Measurements from ENCODE around the gene EEIG1.

EEIG1 gene

DNA sequence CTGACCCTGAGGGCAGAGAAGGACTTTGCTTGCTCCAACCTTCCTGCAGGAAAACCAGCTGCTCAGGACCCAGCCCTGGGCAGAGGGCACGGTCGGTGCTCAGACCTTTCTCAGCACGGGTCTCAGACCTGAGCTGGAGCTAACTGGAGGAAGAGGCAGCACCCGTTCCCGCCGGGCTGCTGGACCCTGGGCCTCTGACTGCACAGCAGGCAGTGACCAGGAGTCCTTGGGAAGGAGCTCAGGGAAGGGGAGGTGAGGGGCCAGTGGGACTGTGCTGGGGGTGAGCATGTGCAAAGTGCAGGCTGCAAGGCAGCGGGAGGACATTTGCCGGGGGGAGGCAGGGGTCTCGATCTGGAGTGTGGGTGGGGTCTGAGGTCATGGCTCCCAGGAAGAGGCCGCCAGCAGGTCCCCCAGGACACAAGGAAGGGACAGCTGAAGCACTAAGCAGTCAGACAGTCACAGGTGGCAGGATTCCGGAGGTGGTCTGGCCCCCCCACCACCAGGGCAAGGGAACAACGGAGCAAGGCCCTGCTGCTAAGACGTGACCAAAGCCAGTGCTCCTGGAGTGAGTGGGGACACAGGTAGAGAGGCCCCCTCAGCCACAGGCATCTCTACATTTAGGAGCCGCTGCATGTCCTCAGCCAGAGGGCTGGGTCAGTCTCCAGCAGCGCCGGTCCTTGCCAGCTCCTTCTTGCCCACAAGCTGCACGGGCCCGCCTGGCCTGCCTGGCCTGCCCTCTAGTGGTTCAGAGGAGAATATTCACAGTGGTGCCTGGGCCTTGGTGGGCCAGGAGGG, 38.4 kb downstream of the EEIG1 start:
- Histone ChIP-seq H3K4me1 (ENCODE audit: low read length) (no peaks in the 10 kb centered on the region), H3K36me3 (replicated peaks; ENCODE audit: insufficient read depth, low read length) (no peaks in the 10 kb centered on the region), H3K9me2 (replicated peaks; ENCODE audit: insufficient read depth, low read length) (no peaks in the 10 kb centered on the region), H3K79me2 (ENCODE audit: low read length) (peaks cover 2% of the 10 kb centered on the region), H3K9me3 (replicated peaks; ENCODE audit: insufficient read depth, low read length) (no peaks in the 10 kb centered on the region), H3K4me2 (ENCODE audit: low read depth, low read length) (no peak overlapping the region), H3K27ac (ENCODE audit: low read length) (no peak overlapping the region), H3K9ac (ENCODE audit: low read length) (no peak overlapping the region), H4K20me1 (ENCODE audit: insufficient read depth, low read length) (no peaks in the 10 kb centered on the region), H3F3A (ENCODE audit: insufficient read depth, low read length) (no peaks in the 10 kb centered on the region), H3K27me3 (replicated peaks; ENCODE audit: insufficient read depth, low read length) (no peaks in the 10 kb centered on the region), H2AFZ (ENCODE audit: low read length) (no peak overlapping the region), H3K4me3 (ENCODE audit: low read length) (no peak overlapping the region)
- peak; percentile 53 for DNase-seq
- TF ChIP-seq EZH2 (optimal IDR thresholded peaks at IDR 0.05; ENCODE audit: low read depth, low read length) (no peak), CTCF (IDR thresholded peaks at IDR 0.05; ENCODE audit: low read length) (peak; percentile 90), EZH2phosphoT487 (IDR thresholded peaks at IDR 0.05; ENCODE audit: low read length) (no peak)

GRCh38 chr9:127941961-127942215, 38.9 kb downstream of the EEIG1 start:
- no peak for TF ChIP-seq CTCF (IDR thresholded peaks at IDR 0.05; ENCODE audit: low read length)
- no peak for TF ChIP-seq EZH2 (optimal IDR thresholded peaks at IDR 0.05; ENCODE audit: low read depth, low read length)
- TF ChIP-seq EZH2phosphoT487 (IDR thresholded peaks at IDR 0.05; ENCODE audit: low read length), result no peak
- Histone ChIP-seq H3K9ac (ENCODE audit: low read length) (no peak overlapping the region), H3K9me2 (replicated peaks; ENCODE audit: insufficient read depth, low read length) (no peaks in the 10 kb centered on the region), H3K4me3 (ENCODE audit: low read length) (no peak overlapping the region), H3F3A (ENCODE audit: insufficient read depth, low read length) (no peaks in the 10 kb centered on the region), H3K27ac (ENCODE audit: low read length) (no peak overlapping the region), H4K20me1 (ENCODE audit: insufficient read depth, low read length) (no peaks in the 10 kb centered on the region), H2AFZ (ENCODE audit: low read length) (no peak overlapping the region), H3K27me3 (replicated peaks; ENCODE audit: insufficient read depth, low read length) (no peaks in the 10 kb centered on the region), H3K36me3 (replicated peaks; ENCODE audit: insufficient read depth, low read length) (no peaks in the 10 kb centered on the region), H3K79me2 (ENCODE audit: low read length) (peaks cover 7% of the 10 kb centered on the region), H3K9me3 (replicated peaks; ENCODE audit: insufficient read depth, low read length) (no peaks in the 10 kb centered on the region), H3K4me1 (ENCODE audit: low read length) (no peaks in the 10 kb centered on the region), H3K4me2 (ENCODE audit: low read depth, low read length) (no peak overlapping the region)
- DNase-seq, result no peak

- H3K36me3 ChIP-seq (replicated peaks; ENCODE audit: insufficient read depth, low read length), result no peaks in the 10 kb centered on the region
- no peaks in the 10 kb centered on the region for H3F3A ChIP-seq (ENCODE audit: insufficient read depth, low read length)
- TF ChIP-seq CTCF (IDR thresholded peaks at IDR 0.05; ENCODE audit: low read length) (no peak), EZH2 (optimal IDR thresholded peaks at IDR 0.05; ENCODE audit: low read depth, low read length) (no peak), EZH2phosphoT487 (IDR thresholded peaks at IDR 0.05; ENCODE audit: low read length) (no peak)
- H3K27me3 ChIP-seq (replicated peaks; ENCODE audit: insufficient read depth, low read length), result no peaks in the 10 kb centered on the region
- DNase-seq, result no peak
- no peaks in the 10 kb centered on the region for H3K9me2 ChIP-seq (replicated peaks; ENCODE audit: insufficient read depth, low read length)
- H3K4me2 ChIP-seq (ENCODE audit: low read depth, low read length), result no peak overlapping the region
- H3K27ac ChIP-seq (ENCODE audit: low read length), result no peak overlapping the region
- no peaks in the 10 kb centered on the region for H3K9me3 ChIP-seq (replicated peaks; ENCODE audit: insufficient read depth, low read length)
- no peaks in the 10 kb centered on the region for H4K20me1 ChIP-seq (ENCODE audit: insufficient read depth, low read length)
- no peak overlapping the region for H2AFZ ChIP-seq (ENCODE audit: low read length)
- peaks cover 13% of the 10 kb centered on the region for H3K79me2 ChIP-seq (ENCODE audit: low read length)
- no peak overlapping the region for H3K4me3 ChIP-seq (ENCODE audit: low read length)
- peaks cover 5% of the 10 kb centered on the region for H3K4me1 ChIP-seq (ENCODE audit: low read length)
- no peak overlapping the region for H3K9ac ChIP-seq (ENCODE audit: low read length)
Measured at GRCh38 chr9:127941062-127941960, 39.5 kb downstream of the EEIG1 start.

All from MM.1S (cell line).